ENCODE results near the gene PLD6. TPM values are rescaled to one million over a fixed set of nuclear protein-coding genes. Genes with fewer than 3 reads are reported as not detected.

The PLD6 gene
- polyA plus RNA-seq, 1 donor (not counting 4 experiments of a cell fraction or from before 2014, with no cell fraction given): 1.6 TPM

DNA sequence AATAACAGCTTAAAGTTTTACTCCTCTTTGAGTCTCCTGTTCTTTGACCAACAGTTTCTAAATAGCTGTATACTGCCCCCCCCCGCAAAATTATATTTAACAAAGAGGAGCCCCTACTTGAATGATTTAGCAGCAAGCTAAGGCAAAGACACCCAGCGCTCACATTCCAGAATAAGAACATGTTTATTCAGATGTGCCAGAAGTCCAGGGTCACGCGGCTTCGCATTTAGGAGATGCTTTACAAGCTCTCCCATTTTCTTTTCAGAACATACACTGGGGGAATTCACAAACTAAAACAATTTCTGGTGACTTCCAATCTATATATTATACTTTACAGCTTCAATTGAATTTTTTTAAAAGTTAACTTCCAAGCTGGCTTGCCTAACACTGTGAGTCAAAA, 5.3 kb downstream of the PLD6 start:
- dilution Hi-C loops (cut with MboI; ENCODE audit: extremely low pct_ligation_motif_present, low sequenced_read_pairs): no loop called here
- no peaks in the 10 kb centered on the region for H3K79me2 ChIP-seq (ENCODE audit: control insufficient read depth, insufficient read depth, low read length)
- no peak overlapping the region for H3K27ac ChIP-seq (ENCODE audit: control insufficient read depth, insufficient read depth, low read length)
- H3K9me1 ChIP-seq (ENCODE audit: control insufficient read depth, extremely low read depth, insufficient read depth, low read length): no peaks in the 10 kb centered on the region
- FAIRE-seq (no peak), DNase-seq (ENCODE audit: low read depth, low spot score) (no peak)
- no peaks in the 10 kb centered on the region for H3K27me3 ChIP-seq (ENCODE audit: control insufficient read depth, extremely low read depth, insufficient read depth, low read length)
- H3K9ac ChIP-seq (ENCODE audit: control insufficient read depth, extremely low read depth, insufficient read depth, low read length): no peak overlapping the region
- no peak for TF ChIP-seq EZH2 (IDR thresholded peaks at IDR 0.05; ENCODE audit: low read length)
- TF ChIP-seq, protein P1, sequence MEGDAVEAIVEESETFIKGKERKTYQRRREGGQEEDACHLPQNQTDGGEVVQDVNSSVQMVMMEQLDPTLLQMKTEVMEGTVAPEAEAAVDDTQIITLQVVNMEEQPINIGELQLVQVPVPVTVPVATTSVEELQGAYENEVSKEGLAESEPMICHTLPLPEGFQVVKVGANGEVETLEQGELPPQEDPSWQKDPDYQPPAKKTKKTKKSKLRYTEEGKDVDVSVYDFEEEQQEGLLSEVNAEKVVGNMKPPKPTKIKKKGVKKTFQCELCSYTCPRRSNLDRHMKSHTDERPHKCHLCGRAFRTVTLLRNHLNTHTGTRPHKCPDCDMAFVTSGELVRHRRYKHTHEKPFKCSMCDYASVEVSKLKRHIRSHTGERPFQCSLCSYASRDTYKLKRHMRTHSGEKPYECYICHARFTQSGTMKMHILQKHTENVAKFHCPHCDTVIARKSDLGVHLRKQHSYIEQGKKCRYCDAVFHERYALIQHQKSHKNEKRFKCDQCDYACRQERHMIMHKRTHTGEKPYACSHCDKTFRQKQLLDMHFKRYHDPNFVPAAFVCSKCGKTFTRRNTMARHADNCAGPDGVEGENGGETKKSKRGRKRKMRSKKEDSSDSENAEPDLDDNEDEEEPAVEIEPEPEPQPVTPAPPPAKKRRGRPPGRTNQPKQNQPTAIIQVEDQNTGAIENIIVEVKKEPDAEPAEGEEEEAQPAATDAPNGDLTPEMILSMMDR (optimal IDR thresholded peaks at IDR 0.05 in 1 of 3, IDR thresholded peaks at IDR 0.05 in 1 of 3, conservative IDR thresholded peaks at IDR 0.05 in 1 of 3; ENCODE audit: extremely low read depth in 1 of 3, insufficient read depth in 2 of 3, low read length in 3 of 3): no peak
- peaks cover 19% of the 10 kb centered on the region for H3K4me1 ChIP-seq (ENCODE audit: control insufficient read depth, extremely low read depth, insufficient read depth, low read length)
- H3K9me3 ChIP-seq (ENCODE audit: control insufficient read depth, low read depth, low read length): no peaks in the 10 kb centered on the region
- no peak overlapping the region for H3K4me3 ChIP-seq (ENCODE audit: control insufficient read depth in 2 of 3, extremely low read depth in 1 of 3, insufficient read depth in 2 of 3, low read depth in 1 of 3, low read length in 3 of 3)
- no peak overlapping the region for H3K4me2 ChIP-seq (ENCODE audit: control insufficient read depth, extremely low read depth, insufficient read depth, low read depth, low read length)
- no peak overlapping the region for H2AFZ ChIP-seq (ENCODE audit: control insufficient read depth, low read length)
- H3K36me3 ChIP-seq (ENCODE audit: control insufficient read depth in 2 of 2, extremely low read depth in 1 of 2, insufficient read depth in 2 of 2, low read length in 2 of 2): peaks cover 0 to 1% of the 10 kb centered on the region in 2 experiments
- no peaks in the 10 kb centered on the region for H4K20me1 ChIP-seq (ENCODE audit: control insufficient read depth, extremely low read depth, insufficient read depth, low read length)

DNA sequence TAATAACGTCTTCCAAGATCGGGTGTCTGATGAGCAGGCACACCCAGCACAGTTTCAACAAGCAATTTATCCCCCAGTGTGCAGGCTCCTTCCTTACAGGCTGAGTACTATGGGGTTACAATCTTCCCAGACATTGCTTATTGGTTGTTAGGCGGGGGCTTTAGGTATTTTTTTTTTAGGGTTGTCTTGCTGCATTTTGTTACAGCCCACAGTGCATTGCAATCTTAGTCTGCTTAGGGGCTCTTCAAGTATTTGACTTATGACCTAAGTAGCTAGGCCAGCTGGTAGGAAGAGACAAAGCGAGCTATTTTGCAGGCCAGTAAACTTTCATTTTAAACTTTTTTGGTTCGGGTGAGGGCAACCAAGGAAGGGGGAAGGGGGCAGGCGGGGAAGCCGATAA, 5.8 kb downstream of the PLD6 start:
- Histone ChIP-seq H2AFZ (ENCODE audit: control insufficient read depth, low read length) (no peak overlapping the region), H3K4me3 (ENCODE audit: control insufficient read depth in 2 of 3, extremely low read depth in 1 of 3, insufficient read depth in 2 of 3, low read depth in 1 of 3, low read length in 3 of 3) (no peak overlapping the region), H4K20me1 (ENCODE audit: control insufficient read depth, extremely low read depth, insufficient read depth, low read length) (no peaks in the 10 kb centered on the region), H3K9ac (ENCODE audit: control insufficient read depth, extremely low read depth, insufficient read depth, low read length) (no peak overlapping the region), H3K27me3 (ENCODE audit: control insufficient read depth, extremely low read depth, insufficient read depth, low read length) (no peaks in the 10 kb centered on the region), H3K27ac (ENCODE audit: control insufficient read depth, insufficient read depth, low read length) (no peak overlapping the region), H3K4me1 (ENCODE audit: control insufficient read depth, extremely low read depth, insufficient read depth, low read length) (peaks cover 19% of the 10 kb centered on the region), H3K79me2 (ENCODE audit: control insufficient read depth, insufficient read depth, low read length) (no peaks in the 10 kb centered on the region), H3K36me3 (ENCODE audit: control insufficient read depth in 2 of 2, extremely low read depth in 1 of 2, insufficient read depth in 2 of 2, low read length in 2 of 2) (peaks cover 0 to 1% of the 10 kb centered on the region in 2 experiments), H3K9me1 (ENCODE audit: control insufficient read depth, extremely low read depth, insufficient read depth, low read length) (no peaks in the 10 kb centered on the region), H3K9me3 (ENCODE audit: control insufficient read depth, low read depth, low read length) (no peaks in the 10 kb centered on the region), H3K4me2 (ENCODE audit: control insufficient read depth, extremely low read depth, insufficient read depth, low read depth, low read length) (no peak overlapping the region)
- no peak for FAIRE-seq
- dilution Hi-C loops (cut with MboI; ENCODE audit: extremely low pct_ligation_motif_present, low sequenced_read_pairs): no loop called here
- no peak for TF ChIP-seq EZH2 (IDR thresholded peaks at IDR 0.05; ENCODE audit: low read length)
- TF ChIP-seq, protein P1 (optimal IDR thresholded peaks at IDR 0.05 in 1 of 3, IDR thresholded peaks at IDR 0.05 in 1 of 3, conservative IDR thresholded peaks at IDR 0.05 in 1 of 3; ENCODE audit: extremely low read depth in 1 of 3, insufficient read depth in 2 of 3, low read length in 3 of 3): no peak
- no peak for DNase-seq (ENCODE audit: low read depth, low spot score)
